HAP-1 (cell line): Measurements from ENCODE around the gene PODNL1.

Experiments
- DNase-seq, 2 experiments: peaks; one replicate each; pipeline ENCODE4 v3.0.0-alpha.2; 2016 to 2020; ENCODE audit warnings: low spot score in 2 of 2
- H3K27me3 ChIP-seq: fragments of 250-450 bp; sonication (Bioruptor Pico); 2 replicates; pipeline ENCODE4 v1.5.1; 2020; ENCODE audit warnings: low read depth, mild to moderate bottlenecking, moderate library complexity
- H3K36me3 ChIP-seq: fragments of 250-450 bp; sonication (Bioruptor Pico); replicated peaks from 2 replicates; pipeline ENCODE4 v1.5.1; 2020; ENCODE audit warnings: mild to moderate bottlenecking
- H3K4me1 ChIP-seq: fragments of 250-450 bp; sonication (Bioruptor Pico); 2 replicates; pipeline ENCODE4 v1.5.1; 2020; ENCODE audit warnings: mild to moderate bottlenecking
- H3K4me3 ChIP-seq: fragments of 250-450 bp; sonication (Bioruptor Pico); 2 replicates; pipeline ENCODE4 v1.5.1; 2020; ENCODE audit warnings: mild to moderate bottlenecking, moderate library complexity
- H3K9me3 ChIP-seq: fragments of 250-450 bp; sonication (Bioruptor Pico); 2 replicates; pipeline ENCODE4 v1.5.1; 2020; ENCODE audit warnings: mild to moderate bottlenecking, moderate library complexity
- in situ Hi-C: fragments of 300-500 bp; cut with MboI; formaldehyde crosslinking; loops from 3 replicates; pipeline ENCODE4 v1.14.3; 2020; ENCODE audit warnings: low sequenced_read_pairs, inconsistent platforms, mixed read lengths

PODNL1 gene

DNA sequence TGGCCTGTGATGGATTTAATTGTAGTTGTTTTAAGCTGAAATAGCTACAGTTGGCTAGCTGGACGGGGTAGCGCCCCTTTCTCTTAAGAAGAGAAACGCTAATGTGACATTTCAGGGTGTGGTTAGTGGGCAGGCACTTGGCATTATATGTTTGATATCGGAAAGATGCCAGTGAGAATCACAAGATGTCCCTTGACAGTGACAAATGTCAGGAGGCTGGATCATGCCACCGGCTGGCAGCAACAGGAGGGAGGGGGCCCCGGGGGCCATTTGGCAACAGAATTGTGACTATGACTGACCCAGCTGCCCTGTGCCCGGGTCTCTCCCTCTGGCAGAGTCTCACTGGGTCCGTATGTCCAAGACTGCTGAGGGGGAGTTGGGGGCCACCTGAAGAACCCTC, 18.8 kb upstream of the PODNL1 start:
- H3K9me3 ChIP-seq = no peaks in the 10 kb centered on the region
- in situ Hi-C loops = no loop called here
- H3K36me3 ChIP-seq = peaks cover 58% of the 10 kb centered on the region
- no peak for DNase-seq
- no peak overlapping the region for H3K4me3 ChIP-seq
- H3K4me1 ChIP-seq = no peaks in the 10 kb centered on the region; the same call in 1 of the 2 replicates
- no peaks in the 10 kb centered on the region for H3K27me3 ChIP-seq

DNA sequence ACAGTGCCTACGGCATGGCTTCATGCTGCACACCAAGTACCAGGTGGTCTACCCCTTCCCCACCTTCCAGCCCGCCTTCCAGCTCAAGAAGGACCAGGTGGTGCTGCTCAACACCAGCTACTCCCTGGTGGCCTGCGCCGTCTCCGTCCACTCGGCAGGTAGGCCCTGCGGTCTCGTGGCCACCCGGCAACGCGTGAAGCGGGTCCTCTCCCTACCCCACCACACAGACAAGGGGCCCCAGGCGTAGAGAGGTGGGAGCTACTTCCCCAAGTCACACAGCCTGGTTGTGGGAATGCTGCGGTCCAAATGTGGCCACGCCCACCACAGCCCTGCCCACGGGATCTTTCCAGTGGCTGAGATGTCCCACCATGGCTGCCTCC, 18.1 kb upstream of the PODNL1 start:
- no peaks in the 10 kb centered on the region for H3K9me3 ChIP-seq
- in situ Hi-C loops = no loop called here
- H3K4me1 ChIP-seq = peaks cover 5% of the 10 kb centered on the region
- H3K36me3 ChIP-seq = peaks cover 54% of the 10 kb centered on the region
- H3K4me3 ChIP-seq = no peak overlapping the region
- H3K27me3 ChIP-seq = no peaks in the 10 kb centered on the region
- no peak for DNase-seq

DNA sequence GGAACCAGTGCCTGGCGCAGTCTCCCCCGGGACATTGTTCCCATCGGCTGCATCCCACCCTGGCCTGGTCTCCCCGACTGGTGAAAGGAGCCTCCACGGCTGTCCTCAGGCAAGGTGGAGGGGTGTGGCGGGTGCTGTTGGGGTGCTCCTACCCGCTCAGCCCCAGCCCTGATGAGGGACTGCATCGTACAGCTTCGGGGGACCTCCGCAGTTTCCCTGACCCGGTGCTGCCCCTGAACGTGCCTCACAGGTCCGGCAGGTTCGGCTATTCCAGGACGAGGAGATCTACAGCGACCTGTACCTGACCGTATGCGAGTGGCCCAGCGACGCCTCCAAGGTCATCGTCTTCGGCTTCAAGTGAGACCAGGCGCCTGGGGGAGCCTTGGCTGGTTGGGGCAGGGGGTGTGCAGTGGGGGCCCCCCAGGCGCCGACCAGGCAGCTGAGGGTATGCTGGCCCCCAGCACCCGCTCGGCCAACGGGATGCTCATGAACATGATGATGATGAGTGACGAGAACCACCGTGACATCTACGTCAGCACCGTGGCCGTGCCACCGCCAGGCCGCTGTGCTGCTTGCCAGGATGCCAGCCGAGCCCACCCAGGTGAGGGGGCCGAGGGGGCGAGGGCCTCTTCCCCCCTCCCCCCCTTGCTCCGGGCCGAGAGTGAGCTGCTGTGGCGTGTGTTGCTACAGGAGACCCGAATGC, 17.6 kb upstream of the PODNL1 start:
- Histone ChIP-seq H3K4me3 (no peak overlapping the region), H3K27me3 (no peaks in the 10 kb centered on the region), H3K4me1 (peaks cover 5% of the 10 kb centered on the region), H3K9me3 (no peaks in the 10 kb centered on the region), H3K36me3 (peaks cover 52% of the 10 kb centered on the region)
- in situ Hi-C loops = no loop called here
- DNase-seq = no peak

DNA sequence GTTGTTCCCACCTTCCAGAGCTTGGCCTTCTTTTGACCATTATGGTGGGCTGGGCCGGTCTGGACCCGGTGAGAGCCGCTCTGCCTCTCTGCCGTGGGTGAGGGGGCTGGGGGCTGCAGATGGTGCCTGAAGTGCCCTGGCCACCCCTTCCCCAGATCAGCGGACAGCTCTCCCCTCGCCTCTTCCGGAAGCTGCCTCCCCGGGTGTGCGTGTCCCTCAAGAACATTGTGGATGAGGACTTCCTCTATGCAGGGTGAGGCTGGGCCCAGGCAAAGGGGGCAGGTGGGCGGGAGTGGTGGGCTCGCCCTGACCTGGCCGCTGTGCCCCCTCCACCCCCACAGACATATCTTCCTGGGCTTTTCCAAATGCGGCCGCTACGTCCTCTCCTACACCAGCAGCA, 16.0 kb upstream of the PODNL1 start:
- in situ Hi-C loops = no loop called here
- H3K4me3 ChIP-seq = no peak overlapping the region
- H3K27me3 ChIP-seq = no peaks in the 10 kb centered on the region

DNA sequence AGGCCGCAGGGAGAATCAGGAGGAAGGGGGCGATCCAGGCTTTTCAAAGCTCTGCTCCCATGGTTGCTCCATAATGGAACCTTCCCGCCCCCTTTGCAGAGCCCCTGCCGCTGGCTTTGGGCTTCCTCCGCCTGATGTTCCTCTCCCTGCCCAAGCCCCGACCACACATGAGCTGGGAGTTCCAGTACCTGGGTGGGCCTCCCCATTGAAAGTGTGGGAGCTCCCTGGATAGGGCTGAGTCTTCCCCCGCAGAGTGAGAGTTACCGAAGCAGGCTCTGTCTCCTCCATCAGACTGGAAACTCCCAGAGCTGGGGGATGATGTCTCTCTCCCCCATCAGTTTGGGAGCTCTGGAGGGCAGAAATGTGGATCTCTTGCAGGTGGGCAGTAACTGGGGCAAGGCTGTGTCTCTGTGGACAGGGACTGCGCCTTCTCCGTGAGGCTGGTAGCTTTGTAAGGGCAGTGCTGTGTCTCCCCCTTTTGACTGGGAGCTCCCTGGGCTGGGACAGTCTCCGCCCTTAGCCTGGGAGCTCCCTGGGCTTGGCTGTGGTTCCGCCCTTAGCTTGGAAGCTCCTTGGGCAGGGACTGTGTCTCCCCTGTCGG, 14.8 kb upstream of the PODNL1 start:
- in situ Hi-C loops = no loop called here
- H3K27me3 ChIP-seq = no peaks in the 10 kb centered on the region
- H3K4me3 ChIP-seq = peak overlapping the region; percentile 84
- peaks cover 28% of the 10 kb centered on the region for H3K36me3 ChIP-seq
- DNase-seq = peak in 1 of 2 experiments; percentile 51
- peaks cover 5% of the 10 kb centered on the region for H3K4me1 ChIP-seq
- H3K9me3 ChIP-seq = no peaks in the 10 kb centered on the region

More for the DNA sequence above, 16.0 kb upstream of the PODNL1 start:
- Histone ChIP-seq H3K9me3 (no peaks in the 10 kb centered on the region), H3K36me3 (peaks cover 36% of the 10 kb centered on the region), H3K4me1 (peaks cover 5% of the 10 kb centered on the region)
- no peak for DNase-seq

DNA sequence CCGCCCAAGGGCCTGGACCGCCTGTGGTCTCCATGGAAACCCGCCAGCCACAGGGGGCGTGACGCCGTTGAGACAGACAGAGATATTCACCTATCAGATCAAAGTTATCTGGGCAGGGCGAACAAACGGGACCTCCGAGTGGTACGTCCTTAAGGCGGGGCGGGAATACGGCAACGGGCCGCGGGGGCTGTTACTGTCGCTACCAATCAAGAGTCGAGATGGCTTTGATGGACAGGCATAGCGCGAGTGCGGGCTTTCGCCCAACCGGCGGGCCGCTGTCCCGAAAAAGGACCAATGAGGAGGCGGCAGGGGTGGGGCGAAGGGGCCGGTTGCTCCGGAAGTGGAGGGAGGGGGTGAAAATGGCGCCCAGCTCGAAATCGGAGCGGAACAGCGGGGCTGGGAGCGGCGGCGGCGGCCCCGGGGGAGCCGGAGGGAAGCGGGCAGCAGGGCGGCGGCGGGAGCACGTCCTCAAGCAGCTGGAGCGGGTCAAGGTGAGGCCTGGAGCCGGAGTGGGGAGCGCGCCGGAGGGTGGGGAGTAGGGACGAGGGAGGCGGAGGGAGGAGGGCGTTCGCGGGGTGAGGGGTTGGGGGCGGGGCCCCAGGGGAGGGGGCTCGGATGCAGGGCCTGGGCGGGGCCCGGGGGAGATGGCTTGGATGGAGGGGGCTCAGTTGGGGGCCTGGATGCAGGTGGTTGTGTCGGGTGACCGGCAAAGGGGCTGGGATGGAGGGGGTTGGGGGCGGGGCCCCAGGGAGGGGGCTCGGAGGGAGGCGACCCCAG, 14.1 kb upstream of the PODNL1 start, which contains the start of gene DCAF15:
Gene DCAF15 (plus strand): TSS at position 356 of the 777 bp plus-strand sequence. CDS start 4 bp downstream, at position 360.
- Histone ChIP-seq H3K27me3 (no peaks in the 10 kb centered on the region), H3K4me1 (peaks cover 5% of the 10 kb centered on the region), H3K4me3 (peak within 1 kb of the TSS; percentile 84), H3K9me3 (no peaks in the 10 kb centered on the region), H3K36me3 (peaks cover 28% of the 10 kb centered on the region)
- peak; percentile 99 to 100 for DNase-seq
- in situ Hi-C loops = no loop called here

DNA sequence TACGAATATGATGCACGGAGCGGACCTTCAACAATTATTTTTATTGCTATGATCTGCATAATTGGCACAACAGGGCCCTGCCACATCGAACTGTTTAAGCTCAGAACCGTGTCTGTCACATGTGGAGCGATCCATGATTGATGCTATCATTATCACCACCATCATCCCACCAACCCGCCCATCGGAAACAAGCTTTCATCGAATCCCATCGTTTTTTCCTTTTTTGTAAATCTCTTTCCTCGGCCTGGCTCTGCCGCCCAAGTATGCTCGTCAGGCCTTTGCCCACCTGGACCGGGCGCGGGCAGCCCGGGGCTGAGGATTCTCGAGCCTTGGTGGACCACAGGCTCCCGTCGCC, 13.6 kb upstream of the PODNL1 start:
- H3K9me3 ChIP-seq = no peaks in the 10 kb centered on the region
- H3K4me1 ChIP-seq = peaks cover 5% of the 10 kb centered on the region
- H3K27me3 ChIP-seq = no peaks in the 10 kb centered on the region
- in situ Hi-C loops = no loop called here
- peak overlapping the region; percentile 84 for H3K4me3 ChIP-seq
- DNase-seq = peak in 1 of 2 experiments; percentile 11
- H3K36me3 ChIP-seq = peaks cover 23% of the 10 kb centered on the region

DNA sequence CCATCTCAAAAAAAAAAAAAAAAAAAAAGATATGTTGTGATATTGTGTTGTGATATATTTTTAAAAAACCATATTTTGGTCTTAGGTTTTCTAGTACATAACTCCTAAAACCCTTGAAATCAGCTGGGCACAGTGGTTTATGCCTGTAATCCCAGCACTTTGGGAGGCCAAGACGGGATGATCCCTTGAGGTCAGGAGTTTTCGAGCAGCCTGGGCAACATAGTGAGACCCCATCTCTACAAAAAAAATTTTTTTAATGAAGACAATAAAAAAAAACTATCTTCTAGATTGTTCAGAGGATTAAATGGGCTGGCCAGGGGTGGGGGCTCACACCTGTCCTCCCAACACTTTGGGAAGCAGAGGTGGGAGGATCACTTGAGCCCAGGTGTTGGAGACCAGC, 12.8 kb upstream of the PODNL1 start:
- no peaks in the 10 kb centered on the region for H3K27me3 ChIP-seq
- H3K36me3 ChIP-seq = peaks cover 16% of the 10 kb centered on the region
- in situ Hi-C loops = no loop called here
- peaks cover 5% of the 10 kb centered on the region for H3K4me1 ChIP-seq
- no peaks in the 10 kb centered on the region for H3K9me3 ChIP-seq
- no peak for DNase-seq
- no peak overlapping the region for H3K4me3 ChIP-seq

DNA sequence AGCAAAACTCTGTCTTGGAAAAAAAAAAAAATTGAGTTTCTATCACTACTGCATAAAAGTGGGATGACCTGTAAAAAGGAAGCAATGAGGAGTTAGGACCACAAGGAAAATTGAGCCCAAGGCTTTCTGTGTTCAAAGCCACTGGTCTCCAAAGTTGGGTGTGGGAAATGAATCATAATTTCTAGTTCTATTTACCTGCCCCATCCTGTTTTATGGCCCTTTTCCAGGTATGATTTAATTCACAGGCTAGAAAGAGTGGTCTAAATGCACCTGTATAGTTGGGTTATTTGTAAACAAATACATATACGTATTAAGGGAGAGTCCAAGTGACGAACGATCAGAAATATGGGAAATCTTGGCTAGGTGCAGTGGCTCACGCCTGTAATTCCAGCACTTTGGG, 8.2 kb upstream of the PODNL1 start:
- DNase-seq = no peak
- Histone ChIP-seq H3K36me3 (no peaks in the 10 kb centered on the region), H3K9me3 (no peaks in the 10 kb centered on the region), H3K4me1 (no peaks in the 10 kb centered on the region), H3K4me3 (no peak overlapping the region), H3K27me3 (no peaks in the 10 kb centered on the region)
- in situ Hi-C loops = no loop called here

DNA sequence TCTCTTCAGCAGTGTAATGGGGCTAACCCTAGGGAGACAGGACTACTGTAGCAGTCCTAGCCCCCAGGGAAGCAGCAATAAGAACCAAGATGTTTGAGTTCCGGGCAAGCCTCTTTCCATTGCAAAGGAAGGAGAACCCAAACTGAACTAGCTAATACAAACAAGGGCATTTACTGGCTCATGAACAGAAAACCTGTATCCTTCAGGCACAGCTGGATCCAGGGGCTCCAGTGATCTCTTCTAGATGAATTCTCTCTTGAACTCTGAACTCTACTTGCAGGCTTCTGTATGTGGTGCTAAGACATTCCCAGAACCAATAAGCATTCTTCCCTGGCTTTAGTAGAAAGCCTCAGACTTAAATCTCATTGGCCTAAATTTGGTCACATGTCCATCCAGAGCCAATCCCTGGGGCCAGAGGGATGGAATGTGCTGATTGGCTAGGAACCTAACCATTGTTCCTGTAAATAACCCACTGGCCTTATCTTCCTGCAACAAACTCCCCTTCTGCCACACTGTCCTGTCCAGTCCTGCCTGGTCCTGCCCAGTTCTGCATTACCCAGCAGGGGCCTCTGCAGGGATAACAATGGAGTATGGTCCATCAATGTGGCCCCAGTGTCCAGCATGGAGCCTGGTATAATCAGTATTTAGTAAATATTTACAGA, 3.9 kb upstream of the PODNL1 start:
- in situ Hi-C loops = no loop called here
- Histone ChIP-seq H3K4me3 (no peak overlapping the region), H3K9me3 (no peaks in the 10 kb centered on the region), H3K36me3 (no peaks in the 10 kb centered on the region), H3K27me3 (no peaks in the 10 kb centered on the region), H3K4me1 (no peaks in the 10 kb centered on the region)
- no peak for DNase-seq

DNA sequence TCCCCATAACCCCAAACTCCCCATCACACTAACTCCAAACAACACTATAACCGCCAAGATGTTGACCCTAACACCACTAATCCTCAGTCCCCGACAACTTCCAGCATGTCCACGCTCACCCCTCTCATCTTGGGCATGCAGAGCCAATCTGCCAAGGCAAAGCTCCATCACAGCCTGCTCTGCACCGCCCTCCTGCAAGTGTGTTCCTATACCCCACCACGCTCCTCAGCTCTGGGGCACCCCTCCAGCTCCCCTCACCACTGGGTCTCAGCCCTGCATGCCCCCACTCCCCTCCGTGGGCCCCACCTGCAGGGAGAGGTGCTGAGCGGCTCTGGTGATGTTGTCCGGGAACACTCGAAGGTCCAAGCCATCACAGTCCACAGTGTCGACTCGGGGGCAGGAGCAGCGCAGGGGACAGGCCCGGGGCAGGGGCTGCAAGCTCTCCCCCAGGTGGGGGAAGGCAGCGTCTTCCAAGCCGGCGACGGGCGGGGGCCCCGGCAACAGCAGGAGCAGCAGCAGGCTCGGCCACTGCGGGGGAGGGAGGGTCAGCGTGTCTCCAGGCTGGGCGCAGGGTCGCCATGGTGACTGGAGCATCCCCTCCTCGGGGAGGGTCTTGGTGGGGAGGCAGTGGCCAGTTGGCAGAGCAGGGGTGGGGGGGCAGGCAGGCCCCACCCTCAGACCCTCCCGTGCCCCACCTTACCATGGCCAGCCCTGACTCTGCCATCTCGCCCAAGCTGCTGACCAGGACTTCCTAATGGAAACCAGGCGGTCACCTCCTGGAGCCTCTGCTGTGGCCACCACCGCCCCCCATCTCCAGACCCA, 527 bp downstream of the PODNL1 start:
- H3K4me3 ChIP-seq = no peak overlapping the region
- no peaks in the 10 kb centered on the region for H3K36me3 ChIP-seq
- H3K4me1 ChIP-seq = no peaks in the 10 kb centered on the region
- no peaks in the 10 kb centered on the region for H3K27me3 ChIP-seq
- in situ Hi-C loops = no loop called here
- no peaks in the 10 kb centered on the region for H3K9me3 ChIP-seq
- no peak for DNase-seq

DNA sequence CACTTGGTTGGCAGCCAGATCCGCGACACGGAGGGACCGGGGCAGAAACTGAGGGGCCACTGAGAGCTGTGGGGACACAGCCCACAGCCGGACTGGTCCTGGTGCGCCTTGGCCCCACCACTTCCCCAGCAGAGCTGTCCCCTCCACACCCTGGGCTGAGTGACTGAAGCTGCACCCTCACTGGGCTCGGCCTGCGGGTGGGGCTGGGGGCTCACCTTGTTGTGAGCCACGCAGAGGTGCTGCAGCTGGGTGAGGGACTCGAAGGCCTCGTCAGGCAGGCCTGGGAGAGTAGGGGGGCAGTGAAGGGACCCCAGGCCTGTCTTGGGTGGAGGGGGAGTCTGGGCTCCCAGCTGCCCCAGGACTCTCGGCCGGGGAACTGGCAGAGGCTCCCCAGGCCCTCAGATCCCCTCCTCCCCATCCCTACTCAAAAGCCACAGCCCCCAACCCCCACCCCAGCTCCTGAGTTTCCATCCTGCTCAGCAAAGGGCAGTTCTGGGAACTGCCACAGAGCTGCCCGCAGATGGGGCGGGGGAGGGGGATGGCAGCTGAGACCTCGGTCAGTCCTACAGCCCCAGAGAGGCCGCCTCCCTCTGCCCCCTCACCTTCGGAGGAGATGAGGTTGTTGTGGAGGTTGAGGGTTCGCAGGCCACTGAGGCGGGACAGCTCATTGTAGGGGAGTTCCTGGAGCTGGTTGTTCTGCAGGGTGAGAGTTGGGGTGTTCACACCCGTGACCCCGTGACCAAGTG, 2.3 kb downstream of the PODNL1 start:
- Histone ChIP-seq H3K27me3 (no peaks in the 10 kb centered on the region), H3K36me3 (no peaks in the 10 kb centered on the region; the same call in 1 of the 2 replicates), H3K9me3 (no peaks in the 10 kb centered on the region), H3K4me1 (no peaks in the 10 kb centered on the region), H3K4me3 (no peak overlapping the region)
- in situ Hi-C loops = no loop called here
- DNase-seq = peak in 1 of 2 experiments; percentile 44

DNA sequence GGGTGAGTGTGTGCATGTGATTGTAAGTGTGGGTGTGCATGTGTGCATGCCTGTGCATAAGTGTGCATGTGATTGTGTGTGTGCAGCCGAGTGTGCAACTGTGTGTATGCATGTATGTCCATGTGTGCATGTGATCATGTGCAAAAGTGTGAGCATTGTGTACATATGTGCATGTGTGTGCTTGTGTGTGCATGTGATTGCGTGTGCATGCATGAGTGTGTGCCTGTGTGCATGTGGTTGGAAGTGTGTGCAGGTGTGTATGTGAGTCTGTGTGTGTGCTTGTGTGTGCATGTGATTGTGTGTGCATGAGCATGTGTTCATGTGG, 3.5 kb downstream of the PODNL1 start:
- H3K27me3 ChIP-seq = no peaks in the 10 kb centered on the region
- no peak overlapping the region for H3K4me3 ChIP-seq
- DNase-seq = no peak
- in situ Hi-C loops = no loop called here
- H3K4me1 ChIP-seq = no peaks in the 10 kb centered on the region
- no peaks in the 10 kb centered on the region; the same call in 1 of the 2 replicates for H3K36me3 ChIP-seq
- no peaks in the 10 kb centered on the region for H3K9me3 ChIP-seq
